ENCODE results near the gene LRRC27. TPM values are rescaled to one million over a fixed set of nuclear protein-coding genes. Genes with fewer than 3 reads are reported as not detected.

LRRC27 gene
- 4.0 TPM for polyA plus RNA-seq (2013, experiment 1 of 2)
- 5.9 TPM for polyA plus RNA-seq (2013, experiment 2 of 2)

GRCh38 chr10:132331601-132332432, at the start of gene LRRC27:
LRRC27 (plus strand) TSS chr10:132332193; CDS start chr10:132333525, 1,332 bp downstream.
- H3K36me3 ChIP-seq (ENCODE audit: insufficient read depth, low read length), result peaks cover 4% of the 10 kb centered on the region; the same call in 1 of the 2 replicates
- peaks cover 3% of the 10 kb centered on the region; the same call in 1 of the 2 replicates for H3K27me3 ChIP-seq (ENCODE audit: insufficient read depth, low read length)
- H3K4me3 ChIP-seq (ENCODE audit: low read length), result peak within 1 kb of the TSS; percentile 99
- WGBS, result under 1% methylated on average over 67 of the region's 89 CpGs
- peak within 1 kb of the TSS; percentile 85 for H3K9ac ChIP-seq (ENCODE audit: low read depth, low read length)
- peaks cover 19% of the 10 kb centered on the region for H3K4me1 ChIP-seq (ENCODE audit: insufficient read depth, low read length)
- no peaks in the 10 kb centered on the region for H3K9me3 ChIP-seq (ENCODE audit: insufficient read depth, low read depth, low read length)
- H3K27ac ChIP-seq (ENCODE audit: low read depth, low read length), result peak within 1 kb of the TSS; percentile 76

- Histone ChIP-seq H3K4me3 (ENCODE audit: low read length) (no peak overlapping the region), H3K4me1 (ENCODE audit: insufficient read depth, low read length) (no peaks in the 10 kb centered on the region), H3K9ac (ENCODE audit: low read depth, low read length) (no peak overlapping the region), H3K9me3 (ENCODE audit: insufficient read depth, low read depth, low read length) (no peaks in the 10 kb centered on the region), H3K27ac (ENCODE audit: low read depth, low read length) (no peak overlapping the region), H3K36me3 (ENCODE audit: insufficient read depth, low read length) (no peaks in the 10 kb centered on the region), H3K27me3 (ENCODE audit: insufficient read depth, low read length) (no peaks in the 10 kb centered on the region)
- WGBS, result 84% methylated on average over 36 of the region's 36 CpGs
These were observed 49.1 kb upstream of the LRRC27 start for GRCh38 chr10:132282667-132283603.

- H3K9me3 ChIP-seq (ENCODE audit: insufficient read depth, low read depth, low read length), result no peaks in the 10 kb centered on the region
- 94% methylated on average over 24 of the region's 24 CpGs for WGBS
- H3K9ac ChIP-seq (ENCODE audit: low read depth, low read length), result no peak overlapping the region
- no peak overlapping the region for H3K4me3 ChIP-seq (ENCODE audit: low read length)
- H3K4me1 ChIP-seq (ENCODE audit: insufficient read depth, low read length), result no peaks in the 10 kb centered on the region
- H3K27ac ChIP-seq (ENCODE audit: low read depth, low read length), result no peak overlapping the region
- H3K27me3 ChIP-seq (ENCODE audit: insufficient read depth, low read length), result no peaks in the 10 kb centered on the region
- no peaks in the 10 kb centered on the region for H3K36me3 ChIP-seq (ENCODE audit: insufficient read depth, low read length)
These were observed 48.2 kb upstream of the LRRC27 start for GRCh38 chr10:132283604-132284382.

GRCh38 chr10:132289439-132289838, 42.6 kb upstream of the LRRC27 start:
- H3K9me3 ChIP-seq (ENCODE audit: insufficient read depth, low read depth, low read length), result no peaks in the 10 kb centered on the region
- H3K27ac ChIP-seq (ENCODE audit: low read depth, low read length), result no peak overlapping the region
- no peak overlapping the region for H3K4me3 ChIP-seq (ENCODE audit: low read length)
- H3K36me3 ChIP-seq (ENCODE audit: insufficient read depth, low read length), result no peaks in the 10 kb centered on the region
- WGBS, result 74% methylated on average over 2 of the region's 2 CpGs
- H3K27me3 ChIP-seq (ENCODE audit: insufficient read depth, low read length), result no peaks in the 10 kb centered on the region
- H3K9ac ChIP-seq (ENCODE audit: low read depth, low read length), result no peak overlapping the region
- peaks cover 4% of the 10 kb centered on the region; the same call in 1 of the 2 replicates for H3K4me1 ChIP-seq (ENCODE audit: insufficient read depth, low read length)

GRCh38 chr10:132290631-132291030, 41.4 kb upstream of the LRRC27 start:
- Histone ChIP-seq H3K9me3 (ENCODE audit: insufficient read depth, low read depth, low read length) (no peaks in the 10 kb centered on the region), H3K9ac (ENCODE audit: low read depth, low read length) (no peak overlapping the region), H3K27ac (ENCODE audit: low read depth, low read length) (no peak overlapping the region), H3K4me3 (ENCODE audit: low read length) (no peak overlapping the region), H3K4me1 (ENCODE audit: insufficient read depth, low read length) (peaks cover 4% of the 10 kb centered on the region; the same call in 1 of the 2 replicates), H3K27me3 (ENCODE audit: insufficient read depth, low read length) (no peaks in the 10 kb centered on the region), H3K36me3 (ENCODE audit: insufficient read depth, low read length) (no peaks in the 10 kb centered on the region)
- 92% methylated on average over 6 of the region's 6 CpGs for WGBS

GRCh38 chr10:132291826-132292225, 40.2 kb upstream of the LRRC27 start:
- no peaks in the 10 kb centered on the region for H3K9me3 ChIP-seq (ENCODE audit: insufficient read depth, low read depth, low read length)
- H3K9ac ChIP-seq (ENCODE audit: low read depth, low read length), result no peak overlapping the region
- H3K4me1 ChIP-seq (ENCODE audit: insufficient read depth, low read length), result peaks cover 4% of the 10 kb centered on the region; the same call in 1 of the 2 replicates
- no peak overlapping the region for H3K4me3 ChIP-seq (ENCODE audit: low read length)
- 89% methylated on average over 5 of the region's 5 CpGs for WGBS
- H3K27ac ChIP-seq (ENCODE audit: low read depth, low read length), result no peak overlapping the region
- H3K27me3 ChIP-seq (ENCODE audit: insufficient read depth, low read length), result no peaks in the 10 kb centered on the region
- H3K36me3 ChIP-seq (ENCODE audit: insufficient read depth, low read length), result no peaks in the 10 kb centered on the region

GRCh38 chr10:132292287-132293200, 39.4 kb upstream of the LRRC27 start:
- WGBS, result 91% methylated on average over 30 of the region's 30 CpGs
- no peak overlapping the region for H3K27ac ChIP-seq (ENCODE audit: low read depth, low read length)
- no peaks in the 10 kb centered on the region for H3K9me3 ChIP-seq (ENCODE audit: insufficient read depth, low read depth, low read length)
- H3K27me3 ChIP-seq (ENCODE audit: insufficient read depth, low read length), result no peaks in the 10 kb centered on the region
- H3K36me3 ChIP-seq (ENCODE audit: insufficient read depth, low read length), result no peaks in the 10 kb centered on the region
- no peak overlapping the region for H3K4me3 ChIP-seq (ENCODE audit: low read length)
- H3K4me1 ChIP-seq (ENCODE audit: insufficient read depth, low read length), result peaks cover 4% of the 10 kb centered on the region; the same call in 1 of the 2 replicates
- no peak overlapping the region for H3K9ac ChIP-seq (ENCODE audit: low read depth, low read length)

- Histone ChIP-seq H3K4me1 (ENCODE audit: insufficient read depth, low read length) (peaks cover 4% of the 10 kb centered on the region; the same call in 1 of the 2 replicates), H3K9ac (ENCODE audit: low read depth, low read length) (no peak overlapping the region), H3K4me3 (ENCODE audit: low read length) (no peak overlapping the region), H3K27me3 (ENCODE audit: insufficient read depth, low read length) (no peaks in the 10 kb centered on the region), H3K36me3 (ENCODE audit: insufficient read depth, low read length) (no peaks in the 10 kb centered on the region), H3K9me3 (ENCODE audit: insufficient read depth, low read depth, low read length) (no peaks in the 10 kb centered on the region), H3K27ac (ENCODE audit: low read depth, low read length) (no peak overlapping the region)
- 58% methylated on average over 16 of the region's 16 CpGs for WGBS
These were observed 38.7 kb upstream of the LRRC27 start for GRCh38 chr10:132293201-132293812.

GRCh38 chr10:132293813-132294520, 38.0 kb upstream of the LRRC27 start:
- Histone ChIP-seq H3K9ac (ENCODE audit: low read depth, low read length) (no peak overlapping the region), H3K27ac (ENCODE audit: low read depth, low read length) (no peak overlapping the region), H3K4me3 (ENCODE audit: low read length) (no peak overlapping the region), H3K27me3 (ENCODE audit: insufficient read depth, low read length) (no peaks in the 10 kb centered on the region), H3K36me3 (ENCODE audit: insufficient read depth, low read length) (no peaks in the 10 kb centered on the region), H3K9me3 (ENCODE audit: insufficient read depth, low read depth, low read length) (no peaks in the 10 kb centered on the region), H3K4me1 (ENCODE audit: insufficient read depth, low read length) (peaks cover 4% of the 10 kb centered on the region; the same call in 1 of the 2 replicates)
- WGBS, result 74% methylated on average over 25 of the region's 25 CpGs
